ENCODE measurements around the gene LONP1.

DNA sequence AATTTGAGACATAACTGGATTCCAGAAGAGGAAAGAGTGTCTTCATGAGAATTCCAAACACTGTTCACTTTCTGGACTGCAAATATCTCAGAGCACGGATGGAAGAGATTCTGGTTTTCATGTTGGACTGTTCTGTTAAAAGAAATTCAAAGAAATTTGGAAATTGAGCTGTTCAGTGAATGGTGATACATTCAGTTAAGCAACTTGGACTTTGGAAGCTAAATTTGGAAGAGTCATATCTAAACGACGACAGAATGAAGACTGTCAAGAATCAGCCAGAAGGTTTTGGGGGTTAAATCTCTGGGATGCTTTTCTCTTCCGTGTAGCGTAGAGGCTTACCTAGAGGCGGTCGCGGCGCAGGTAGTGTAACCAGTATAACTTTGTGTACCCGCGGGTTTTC, 71.5 kb downstream of the LONP1 start:
- no peak for TF ChIP-seq POLR2A (IDR thresholded peaks at IDR 0.05)
- TF ChIP-seq, protein P1, sequence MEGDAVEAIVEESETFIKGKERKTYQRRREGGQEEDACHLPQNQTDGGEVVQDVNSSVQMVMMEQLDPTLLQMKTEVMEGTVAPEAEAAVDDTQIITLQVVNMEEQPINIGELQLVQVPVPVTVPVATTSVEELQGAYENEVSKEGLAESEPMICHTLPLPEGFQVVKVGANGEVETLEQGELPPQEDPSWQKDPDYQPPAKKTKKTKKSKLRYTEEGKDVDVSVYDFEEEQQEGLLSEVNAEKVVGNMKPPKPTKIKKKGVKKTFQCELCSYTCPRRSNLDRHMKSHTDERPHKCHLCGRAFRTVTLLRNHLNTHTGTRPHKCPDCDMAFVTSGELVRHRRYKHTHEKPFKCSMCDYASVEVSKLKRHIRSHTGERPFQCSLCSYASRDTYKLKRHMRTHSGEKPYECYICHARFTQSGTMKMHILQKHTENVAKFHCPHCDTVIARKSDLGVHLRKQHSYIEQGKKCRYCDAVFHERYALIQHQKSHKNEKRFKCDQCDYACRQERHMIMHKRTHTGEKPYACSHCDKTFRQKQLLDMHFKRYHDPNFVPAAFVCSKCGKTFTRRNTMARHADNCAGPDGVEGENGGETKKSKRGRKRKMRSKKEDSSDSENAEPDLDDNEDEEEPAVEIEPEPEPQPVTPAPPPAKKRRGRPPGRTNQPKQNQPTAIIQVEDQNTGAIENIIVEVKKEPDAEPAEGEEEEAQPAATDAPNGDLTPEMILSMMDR (IDR thresholded peaks at IDR 0.05): no peak
